Measurements from ENCODE around the gene CTU2. TPM values are rescaled to one million over a fixed set of nuclear protein-coding genes. Genes with fewer than 3 reads are reported as not detected.

CTU2 gene
- total and polyA plus RNA-seq, 2 donors (not counting 1 experiment from before 2014, with no cell fraction given), result 18.4 to 23.7 TPM

DNA sequence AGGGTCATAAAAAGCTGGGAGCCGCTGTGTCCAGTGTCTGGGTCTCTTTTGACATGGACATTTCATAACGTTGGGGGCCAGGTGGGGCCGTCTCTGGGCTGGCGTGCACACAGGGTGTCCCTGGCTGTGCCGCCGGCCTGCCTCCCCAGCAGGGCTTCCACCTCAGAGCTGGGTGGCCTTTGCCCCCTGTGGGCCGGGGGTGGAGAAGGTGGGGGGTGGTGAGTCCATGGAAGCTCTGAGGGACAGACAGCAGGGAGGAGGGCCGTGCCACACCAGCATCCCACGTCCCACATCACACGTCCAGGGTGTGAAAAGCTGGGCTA is 19.1 kb upstream of the CTU2 start:
- Histone ChIP-seq H2AFZ (ENCODE audit: insufficient read depth, low read depth, low read length, poor library complexity, severe bottlenecking) (no peak overlapping the region), H3K79me2 (ENCODE audit: control insufficient read depth, insufficient read depth, low read length) (peaks cover 25% of the 10 kb centered on the region), H3K9me3 (ENCODE audit: control extremely low read depth in 1 of 3, control insufficient read depth in 2 of 3, insufficient read depth in 1 of 3, low read length in 2 of 3) (peaks cover 0 to 4% (median 0%) of the 10 kb centered on the region in 3 donors), H3K9ac (ENCODE audit: low read length) (no peak overlapping the region), H3K27ac (ENCODE audit: low read length in 2 of 2) (no peak overlapping the region), H3K36me3 (replicated peaks in 1 of 2; ENCODE audit: control extremely low read depth in 1 of 2, control insufficient read depth in 1 of 2, extremely low read depth in 1 of 2, insufficient read depth in 2 of 2, low read length in 1 of 2) (no peaks in the 10 kb centered on the region), H3K27me3 (replicated peaks in 1 of 4; ENCODE audit: control extremely low read depth in 1 of 4, control insufficient read depth in 3 of 4, insufficient read depth in 4 of 4, low read length in 3 of 4) (no peaks in the 10 kb centered on the region), H3K4me3 (ENCODE audit: control extremely low read depth in 1 of 5, extremely low read depth in 1 of 5, insufficient read depth in 1 of 5, low read depth in 2 of 5, low read length in 4 of 5) (no peak overlapping the region), H4K20me1 (ENCODE audit: control insufficient read depth, insufficient read depth, low read length, poor library complexity, severe bottlenecking) (peaks cover 17% of the 10 kb centered on the region), H3K4me1 (ENCODE audit: control insufficient read depth in 2 of 2, insufficient read depth in 2 of 2, low read length in 2 of 2) (peaks cover 29 to 55% of the 10 kb centered on the region in 2 donors), H3K4me2 (replicated peaks; ENCODE audit: low read depth, low read length, poor library complexity, severe bottlenecking) (peak overlapping the region; percentile 97)
- ATAC-seq (ENCODE audit: low read depth) (no peak), DNase-seq (no peak)
- Mint-ChIP-seq H3K4me1 (peaks cover 41% of the 10 kb centered on the region), H3K27ac (no peak overlapping the region), H3K27me3 (no peaks in the 10 kb centered on the region), H3K4me3 (peak overlapping the region; percentile 81), H3K9me3 (ENCODE audit: insufficient read depth) (no peaks in the 10 kb centered on the region)
- TF ChIP-seq, protein P1, sequence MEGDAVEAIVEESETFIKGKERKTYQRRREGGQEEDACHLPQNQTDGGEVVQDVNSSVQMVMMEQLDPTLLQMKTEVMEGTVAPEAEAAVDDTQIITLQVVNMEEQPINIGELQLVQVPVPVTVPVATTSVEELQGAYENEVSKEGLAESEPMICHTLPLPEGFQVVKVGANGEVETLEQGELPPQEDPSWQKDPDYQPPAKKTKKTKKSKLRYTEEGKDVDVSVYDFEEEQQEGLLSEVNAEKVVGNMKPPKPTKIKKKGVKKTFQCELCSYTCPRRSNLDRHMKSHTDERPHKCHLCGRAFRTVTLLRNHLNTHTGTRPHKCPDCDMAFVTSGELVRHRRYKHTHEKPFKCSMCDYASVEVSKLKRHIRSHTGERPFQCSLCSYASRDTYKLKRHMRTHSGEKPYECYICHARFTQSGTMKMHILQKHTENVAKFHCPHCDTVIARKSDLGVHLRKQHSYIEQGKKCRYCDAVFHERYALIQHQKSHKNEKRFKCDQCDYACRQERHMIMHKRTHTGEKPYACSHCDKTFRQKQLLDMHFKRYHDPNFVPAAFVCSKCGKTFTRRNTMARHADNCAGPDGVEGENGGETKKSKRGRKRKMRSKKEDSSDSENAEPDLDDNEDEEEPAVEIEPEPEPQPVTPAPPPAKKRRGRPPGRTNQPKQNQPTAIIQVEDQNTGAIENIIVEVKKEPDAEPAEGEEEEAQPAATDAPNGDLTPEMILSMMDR (IDR thresholded peaks at IDR 0.05), result no peak
- no peak for TF ChIP-seq EZH2 (IDR thresholded peaks at IDR 0.05; ENCODE audit: borderline replicate concordance, insufficient read depth, low read depth, low read length, poor library complexity, severe bottlenecking)
- ChIA-PET POLR2A (interaction anchor here (0.5 to 1.9 kb wide), 4 partner anchors 14 to 380 kb away, joined by 3 to 11 read pairs (median 4); no protein-coding TSS in a partner anchor), CTCF (interaction anchor here (0.8 to 1.4 kb wide), 4 partner anchors 20 to 54 kb away, joined by 3 to 6 read pairs (median 4); partner anchors contain the start of gene IL17C)
- intact Hi-C loops (cut with micrococcal nuclease), result loop anchor here (10.0 kb wide), 1 partner anchor 878 kb away; the partner anchor contains the start of gene RPL13
- 86% methylated on average over 6 of the region's 10 CpGs for WGBS (ENCODE audit: insufficient coverage)

DNA sequence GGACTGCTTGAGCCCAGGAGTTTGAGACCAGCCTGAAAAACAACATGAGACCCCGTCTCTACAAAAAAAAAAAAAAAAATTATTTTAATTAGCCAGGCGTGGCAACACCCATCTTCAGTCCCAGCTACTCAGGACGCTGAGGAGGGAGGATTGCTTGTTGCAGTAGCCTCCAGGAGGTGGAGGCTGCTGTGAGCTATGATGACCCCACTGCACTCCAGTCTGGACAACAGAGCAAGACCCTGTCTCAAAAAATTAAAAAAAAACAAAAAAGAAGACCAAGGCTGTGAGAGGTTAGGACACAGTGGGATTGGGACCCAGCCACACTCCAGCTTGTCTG is 18.7 kb upstream of the CTU2 start:
- ChIA-PET POLR2A (interaction anchor here (0.5 to 1.9 kb wide), 8 partner anchors 11 to 248 kb away, joined by 3 to 11 read pairs (median 4); no protein-coding TSS in a partner anchor), CTCF (interaction anchor here (0.7 to 1.4 kb wide), 5 partner anchors 20 to 112 kb away, joined by 3 to 6 read pairs (median 4); partner anchors contain the start of gene IL17C)
- Histone ChIP-seq H3K4me2 (replicated peaks; ENCODE audit: low read depth, low read length, poor library complexity, severe bottlenecking) (no peak overlapping the region), H3K4me1 (ENCODE audit: control insufficient read depth in 2 of 2, insufficient read depth in 2 of 2, low read length in 2 of 2) (peaks cover 30 to 55% of the 10 kb centered on the region in 2 donors), H3K9me3 (ENCODE audit: control extremely low read depth in 1 of 3, control insufficient read depth in 2 of 3, insufficient read depth in 1 of 3, low read length in 2 of 3) (peaks cover 0 to 4% (median 0%) of the 10 kb centered on the region in 3 donors), H3K36me3 (replicated peaks in 1 of 2; ENCODE audit: control extremely low read depth in 1 of 2, control insufficient read depth in 1 of 2, extremely low read depth in 1 of 2, insufficient read depth in 2 of 2, low read length in 1 of 2) (no peaks in the 10 kb centered on the region), H3K27ac (ENCODE audit: low read length in 2 of 2) (no peak overlapping the region), H4K20me1 (ENCODE audit: control insufficient read depth, insufficient read depth, low read length, poor library complexity, severe bottlenecking) (peaks cover 17% of the 10 kb centered on the region), H3K27me3 (replicated peaks in 1 of 4; ENCODE audit: control extremely low read depth in 1 of 4, control insufficient read depth in 3 of 4, insufficient read depth in 4 of 4, low read length in 3 of 4) (no peaks in the 10 kb centered on the region), H3K79me2 (ENCODE audit: control insufficient read depth, insufficient read depth, low read length) (peaks cover 25% of the 10 kb centered on the region), H3K9ac (ENCODE audit: low read length) (no peak overlapping the region), H3K4me3 (ENCODE audit: control extremely low read depth in 1 of 5, extremely low read depth in 1 of 5, insufficient read depth in 1 of 5, low read depth in 2 of 5, low read length in 4 of 5) (no peak overlapping the region), H2AFZ (ENCODE audit: insufficient read depth, low read depth, low read length, poor library complexity, severe bottlenecking) (no peak overlapping the region)
- Mint-ChIP-seq H3K4me3 (no peak overlapping the region), H3K4me1 (peaks cover 42% of the 10 kb centered on the region), H3K9me3 (ENCODE audit: insufficient read depth) (no peaks in the 10 kb centered on the region), H3K27ac (no peak overlapping the region), H3K27me3 (no peaks in the 10 kb centered on the region)
- intact Hi-C loops (cut with micrococcal nuclease), result loop anchor here (10.0 kb wide), 1 partner anchor 877 kb away; the partner anchor contains the start of gene RPL13
- ATAC-seq (ENCODE audit: low read depth), result no peak
- DNase-seq, result no peak
- no CpG with 5 or more reads among the region's 3 CpGs for WGBS (ENCODE audit: insufficient coverage)
- TF ChIP-seq, protein P1 (IDR thresholded peaks at IDR 0.05), result no peak
- TF ChIP-seq EZH2 (IDR thresholded peaks at IDR 0.05; ENCODE audit: borderline replicate concordance, insufficient read depth, low read depth, low read length, poor library complexity, severe bottlenecking), result no peak
